ENCODE data around the gene ZNF536.

GRCh38 chr19:30563691-30564090, 191.5 kb downstream of the ZNF536 start:
- TF ChIP-seq CTCF (conservative IDR thresholded peaks at IDR 0.05 in 1 of 2, IDR thresholded peaks at IDR 0.05 in 1 of 2; ENCODE audit: low read depth in 1 of 2, low read length in 2 of 2) (no peak), EZH2 (IDR thresholded peaks at IDR 0.05; ENCODE audit: low read length, missing control alignments) (no peak)
